Stimulated activated CD4-positive, alpha-beta T cell treated with anti-CD3 and anti-CD28 coated beads, Interleukin-12 subunit alpha, Interleukin-12 subunit beta, amount 100 ng/mL, for 48 hours (primary cell): Measurements from ENCODE around the gene IFRD2.
"Not testable (repeated sequence)": the region's sequence is repeated elsewhere in the genome, so short reads cannot be mapped to it uniquely, and the experiment has no call there.

ENCODE experiments used
- DNase-seq, 3 donors: peaks; one replicate each; pipeline ENCODE4 v3.0.0-alpha.2; 2020; ENCODE audit warnings: low read depth in 2 of 3, low spot score in 1 of 3

The IFRD2 gene

DNA sequence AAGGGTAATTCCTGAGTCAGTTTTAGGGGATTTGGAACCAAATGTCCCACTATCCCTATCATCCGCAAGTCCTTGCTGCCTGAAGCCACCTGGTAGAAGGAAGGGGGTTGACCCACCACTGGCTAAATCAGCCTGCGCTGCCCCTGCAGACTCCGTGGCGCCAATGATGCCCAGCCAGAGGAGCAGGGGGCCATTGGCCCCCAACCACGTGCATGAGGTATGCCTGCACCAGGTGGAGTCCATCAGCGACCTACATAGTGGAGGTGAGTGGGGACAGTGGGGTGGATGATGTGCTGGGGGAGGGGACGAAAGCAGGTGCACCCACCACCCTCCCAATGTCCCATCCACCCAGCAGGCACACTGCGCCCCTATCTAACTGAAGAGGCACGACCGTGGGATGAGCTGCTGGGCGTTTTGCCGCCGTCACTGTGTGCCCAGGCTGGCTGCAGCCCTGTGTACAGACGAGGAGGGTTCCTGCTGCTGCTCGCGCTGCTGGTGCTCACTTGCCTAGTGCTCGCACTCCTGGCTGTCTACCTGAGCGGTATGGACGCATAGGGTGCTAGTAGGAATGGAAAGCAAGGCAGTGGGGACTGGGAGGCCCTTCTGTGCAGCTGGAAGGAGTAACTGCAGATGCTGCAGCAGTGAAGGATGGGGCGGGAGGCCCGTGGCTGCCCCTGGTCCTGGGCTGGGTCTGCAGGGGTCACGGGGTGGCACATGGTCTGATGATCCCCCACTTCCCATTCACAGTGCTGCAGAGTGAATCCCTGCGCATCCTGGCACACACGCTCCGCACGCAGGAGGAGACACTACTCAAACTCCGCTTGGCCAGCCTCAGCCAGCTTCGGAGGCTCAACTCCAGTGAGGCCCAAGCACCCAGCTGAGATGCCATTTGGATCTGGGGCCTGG, 5.7 kb downstream of the IFRD2 start:
- DNase-seq = no peak

DNA sequence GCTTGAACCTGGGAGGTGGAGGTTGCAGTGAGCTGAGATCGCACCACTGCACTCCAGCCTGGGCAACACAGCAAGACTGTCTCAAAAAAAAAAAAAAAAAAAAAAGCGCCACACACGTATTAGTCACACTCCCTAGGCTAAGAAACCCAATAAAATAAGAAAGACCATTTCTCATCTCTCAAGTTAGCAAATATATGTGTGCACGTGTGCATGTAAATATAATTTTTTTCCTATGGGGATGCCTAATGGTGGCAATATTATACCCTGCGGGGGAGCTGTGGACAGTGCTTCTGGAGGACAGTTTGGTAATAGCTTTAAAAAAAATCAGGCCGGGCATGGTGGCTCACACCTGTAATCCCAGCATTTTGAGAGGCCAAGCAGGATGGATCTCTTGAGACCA, 8.1 kb downstream of the IFRD2 start:
- not testable (repeated sequence) for DNase-seq

DNA sequence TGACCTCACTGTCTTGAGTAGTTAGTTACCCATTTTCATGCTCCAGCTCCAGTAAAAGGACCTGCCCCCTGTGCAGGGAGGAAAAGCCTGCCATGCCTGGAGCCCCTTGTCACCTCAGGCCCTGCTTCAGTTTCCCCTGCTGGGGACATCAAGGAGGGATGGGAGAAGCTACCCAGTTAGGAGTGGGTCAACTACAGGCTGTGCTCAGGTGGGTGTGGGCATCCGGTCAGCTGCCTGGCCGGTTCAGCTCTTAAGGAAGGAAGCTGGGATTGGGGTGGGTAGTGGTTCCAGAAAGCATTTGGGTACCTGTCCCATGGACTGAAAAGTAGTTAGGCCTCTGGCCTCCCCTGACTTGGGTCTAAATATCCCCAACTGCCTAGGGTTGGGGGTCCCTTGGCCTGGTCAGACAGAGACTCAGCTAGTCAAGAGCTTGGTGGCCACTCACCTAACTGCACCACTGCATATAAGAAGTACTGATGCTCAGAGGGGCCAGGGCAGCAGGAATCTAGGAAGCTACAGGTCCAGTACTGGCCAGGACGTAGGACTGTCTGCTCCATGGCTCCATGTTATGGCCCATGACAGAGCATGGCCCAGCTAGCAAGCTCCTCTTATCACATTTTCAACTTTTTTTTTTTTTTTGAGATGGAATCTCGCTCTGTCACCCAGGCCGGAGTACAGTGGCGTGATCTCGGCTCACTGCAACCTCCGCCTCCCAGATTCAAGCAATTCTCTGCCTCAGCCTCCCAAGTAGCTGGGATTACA, 12.8 kb downstream of the IFRD2 start:
- DNase-seq = no peak

DNA sequence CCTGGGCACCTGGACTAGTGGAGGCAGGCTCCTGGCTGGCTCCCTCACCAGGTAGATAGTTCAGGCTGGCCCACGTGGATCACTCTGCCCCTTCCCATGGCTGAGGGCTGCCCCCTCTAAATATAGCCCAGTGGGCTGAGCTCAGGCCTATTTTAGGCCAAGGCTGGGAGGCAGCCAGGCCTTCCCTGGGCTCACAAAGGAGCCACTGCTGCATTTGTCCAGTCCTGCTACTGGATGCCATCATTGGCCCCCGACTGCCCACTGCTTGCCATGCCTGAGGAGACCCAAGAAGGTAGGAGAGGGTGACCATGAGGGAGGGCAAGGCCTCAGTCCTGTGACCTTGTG, 13.4 kb downstream of the IFRD2 start, which contains the start of gene LSMEM2:
Gene LSMEM2, plus strand, starts transcription at position 208 of the 345 bp plus-strand sequence. Its CDS starts 27 bp downstream, at position 235.
- DNase-seq = no peak

DNA sequence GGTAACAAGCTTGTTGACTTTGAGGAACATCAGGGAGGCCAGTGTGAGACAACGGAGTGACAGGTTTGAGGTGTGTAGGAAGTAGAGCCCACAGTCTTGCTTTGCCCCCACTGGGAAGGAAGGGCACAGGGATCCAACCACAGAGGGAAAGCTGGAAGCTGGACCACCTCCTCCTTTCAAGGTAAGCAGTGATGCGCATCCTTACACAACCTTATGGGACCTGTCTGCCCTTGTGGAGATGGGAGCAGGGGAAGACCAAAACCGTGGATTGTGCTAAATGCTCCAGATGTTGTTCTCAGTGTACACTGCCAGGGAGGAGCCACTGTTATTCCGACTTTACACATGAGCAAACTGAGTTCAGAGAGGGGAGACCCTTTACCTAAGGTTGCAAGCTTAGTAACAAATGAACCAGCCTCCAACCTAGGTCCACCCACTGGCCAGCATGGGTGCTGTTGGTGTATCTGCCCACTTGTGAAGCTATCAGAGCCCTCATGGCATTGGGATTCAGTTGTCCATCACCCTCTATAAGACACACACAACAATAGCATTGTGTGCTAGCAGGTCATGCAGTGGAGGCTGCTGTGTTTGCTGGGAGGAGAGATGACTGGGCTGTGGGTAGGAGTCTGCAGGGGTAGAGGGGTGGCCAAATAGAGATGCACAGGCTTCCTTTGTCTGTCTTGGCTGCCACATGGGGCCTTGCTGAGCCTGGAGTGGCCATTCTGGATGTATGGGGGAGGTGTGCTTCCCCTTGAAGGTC, 13.9 kb downstream of the IFRD2 start:
- no peak for DNase-seq

DNA sequence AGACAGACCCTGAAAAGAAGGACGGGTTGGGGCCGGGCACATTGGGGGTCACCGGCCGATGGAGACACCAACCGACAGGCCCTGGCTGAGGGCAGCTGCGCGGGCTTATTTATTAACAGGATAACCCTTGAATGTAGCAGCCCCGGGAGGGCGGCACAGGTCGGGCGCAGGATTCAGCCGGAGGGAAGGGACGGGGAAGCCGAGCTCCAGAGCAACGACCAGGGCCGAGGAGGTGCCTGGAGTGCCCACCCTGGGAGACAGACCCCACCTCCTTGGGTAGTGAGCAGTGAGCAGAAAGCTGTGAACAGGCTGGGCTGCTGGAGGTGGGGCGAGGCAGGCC, 15.5 kb downstream of the IFRD2 start:
- no peak for DNase-seq

DNA sequence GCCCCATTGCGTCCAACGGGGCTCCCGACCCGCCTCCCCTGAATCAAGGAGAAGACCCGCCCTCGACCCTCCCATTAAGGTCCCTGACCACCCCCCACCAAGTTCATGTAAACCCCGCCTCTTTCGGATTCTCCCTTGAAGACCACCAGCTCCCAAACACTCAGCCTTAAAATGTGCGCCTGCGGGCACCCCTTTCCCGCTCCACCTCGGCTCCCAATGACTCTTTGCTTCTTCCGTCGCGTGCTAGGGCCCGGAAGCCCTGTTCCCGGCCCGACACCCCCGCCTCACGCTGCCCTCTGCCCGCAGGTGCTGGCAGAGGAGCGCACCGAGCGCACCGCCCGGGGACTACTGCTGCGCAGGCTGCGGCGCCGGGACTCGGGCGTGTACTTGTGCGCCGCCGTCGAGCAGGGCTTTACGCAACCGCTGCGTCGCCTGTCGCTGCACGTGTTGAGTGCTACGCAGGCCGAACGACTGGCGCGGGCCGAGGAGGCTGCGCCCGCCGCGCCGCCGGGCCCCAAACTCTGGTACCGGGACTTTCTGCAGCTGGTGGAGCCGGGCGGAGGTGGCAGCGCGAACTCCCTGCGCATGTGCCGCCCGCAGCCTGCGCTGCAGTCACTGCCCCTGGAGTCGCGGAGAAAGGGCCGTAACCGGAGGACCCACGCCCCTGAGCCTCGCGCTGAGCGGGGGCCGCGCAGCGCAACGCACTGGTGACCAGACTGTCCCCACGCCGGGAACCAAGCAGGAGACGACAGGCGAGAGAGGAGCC, 16.1 kb downstream of the IFRD2 start:
- no peak for DNase-seq

DNA sequence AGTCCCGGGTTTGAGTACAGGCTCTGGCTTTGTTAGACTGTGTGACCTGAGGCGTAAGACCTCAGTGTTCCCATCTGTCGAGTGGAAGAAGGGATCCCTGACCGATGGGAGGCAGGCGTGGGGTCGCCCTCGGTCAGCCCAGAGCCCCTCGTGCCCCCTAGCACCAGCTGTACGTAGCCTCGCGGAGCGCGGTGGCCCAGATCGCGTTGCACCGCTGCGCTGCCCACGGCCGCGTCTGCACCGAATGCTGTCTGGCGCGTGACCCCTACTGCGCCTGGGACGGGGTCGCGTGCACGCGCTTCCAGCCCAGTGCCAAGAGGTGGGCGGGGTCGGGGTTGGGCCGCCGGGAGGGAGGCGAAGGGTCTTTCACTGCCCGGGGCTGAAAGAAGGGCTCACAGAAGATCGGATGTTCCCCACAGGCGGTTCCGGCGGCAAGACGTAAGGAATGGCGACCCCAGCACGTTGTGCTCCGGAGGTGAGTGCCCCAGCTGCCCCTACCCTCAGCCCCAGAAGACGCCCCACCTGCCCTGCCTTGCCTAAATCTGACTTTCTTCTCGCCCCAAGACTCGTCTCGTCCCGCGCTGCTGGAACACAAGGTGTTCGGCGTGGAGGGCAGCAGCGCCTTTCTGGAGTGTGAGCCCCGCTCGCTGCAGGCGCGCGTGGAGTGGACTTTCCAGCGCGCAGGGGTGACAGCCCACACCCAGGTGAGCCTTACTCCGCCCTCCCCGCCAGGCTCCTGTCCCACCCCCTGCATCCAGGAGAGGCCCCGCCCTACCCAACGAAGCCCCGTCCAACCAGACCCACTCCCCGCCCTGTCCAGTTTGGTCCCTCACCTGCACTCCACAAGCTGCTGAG, 16.9 kb downstream of the IFRD2 start:
- DNase-seq = no peak

DNA sequence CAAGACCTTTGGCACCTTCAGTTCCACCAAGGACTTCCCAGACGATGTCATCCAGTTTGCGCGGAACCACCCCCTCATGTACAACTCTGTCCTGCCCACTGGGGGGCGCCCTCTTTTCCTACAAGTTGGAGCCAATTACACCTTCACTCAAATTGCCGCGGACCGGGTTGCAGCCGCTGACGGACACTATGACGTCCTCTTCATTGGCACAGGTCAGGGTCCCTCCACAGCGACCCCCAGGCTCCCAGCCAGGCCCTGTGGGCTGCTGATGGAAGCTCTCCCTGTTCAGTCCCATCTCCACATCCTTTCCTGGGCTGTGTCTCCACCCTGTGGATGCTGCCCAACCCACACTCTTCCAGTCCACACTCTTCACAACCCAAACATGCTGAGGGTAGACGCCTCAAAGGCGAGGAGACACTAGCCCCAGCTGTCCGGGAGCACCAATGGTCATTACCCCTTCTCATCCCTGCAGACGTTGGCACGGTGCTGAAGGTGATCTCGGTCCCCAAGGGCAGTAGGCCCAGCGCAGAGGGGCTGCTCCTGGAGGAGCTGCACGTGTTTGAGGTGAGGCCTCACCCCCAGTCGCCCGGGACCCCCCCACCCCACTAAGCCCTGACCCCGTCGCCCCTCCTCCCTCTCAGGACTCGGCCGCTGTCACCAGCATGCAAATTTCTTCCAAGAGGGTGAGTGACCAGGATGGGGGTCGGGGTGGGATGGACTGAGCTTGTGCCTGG, 17.7 kb downstream of the IFRD2 start:
- DNase-seq = peak; percentile 67 to 72 (median 70)

DNA sequence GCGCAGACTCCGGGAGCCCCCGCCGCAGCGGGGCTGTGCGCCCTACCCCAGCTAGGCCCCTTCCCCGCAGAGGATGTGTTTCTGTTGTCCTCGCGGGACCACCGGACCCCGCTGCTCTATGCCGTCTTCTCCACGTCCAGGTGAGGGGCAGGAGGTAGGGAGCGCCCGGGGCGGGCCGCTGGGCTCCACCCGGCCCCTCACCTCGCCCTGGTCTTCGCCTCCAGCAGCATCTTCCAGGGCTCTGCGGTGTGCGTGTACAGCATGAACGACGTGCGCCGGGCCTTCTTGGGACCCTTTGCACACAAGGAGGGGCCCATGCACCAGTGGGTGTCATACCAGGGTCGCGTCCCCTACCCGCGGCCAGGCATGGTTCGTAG, 18.6 kb downstream of the IFRD2 start:
- no peak for DNase-seq

DNA sequence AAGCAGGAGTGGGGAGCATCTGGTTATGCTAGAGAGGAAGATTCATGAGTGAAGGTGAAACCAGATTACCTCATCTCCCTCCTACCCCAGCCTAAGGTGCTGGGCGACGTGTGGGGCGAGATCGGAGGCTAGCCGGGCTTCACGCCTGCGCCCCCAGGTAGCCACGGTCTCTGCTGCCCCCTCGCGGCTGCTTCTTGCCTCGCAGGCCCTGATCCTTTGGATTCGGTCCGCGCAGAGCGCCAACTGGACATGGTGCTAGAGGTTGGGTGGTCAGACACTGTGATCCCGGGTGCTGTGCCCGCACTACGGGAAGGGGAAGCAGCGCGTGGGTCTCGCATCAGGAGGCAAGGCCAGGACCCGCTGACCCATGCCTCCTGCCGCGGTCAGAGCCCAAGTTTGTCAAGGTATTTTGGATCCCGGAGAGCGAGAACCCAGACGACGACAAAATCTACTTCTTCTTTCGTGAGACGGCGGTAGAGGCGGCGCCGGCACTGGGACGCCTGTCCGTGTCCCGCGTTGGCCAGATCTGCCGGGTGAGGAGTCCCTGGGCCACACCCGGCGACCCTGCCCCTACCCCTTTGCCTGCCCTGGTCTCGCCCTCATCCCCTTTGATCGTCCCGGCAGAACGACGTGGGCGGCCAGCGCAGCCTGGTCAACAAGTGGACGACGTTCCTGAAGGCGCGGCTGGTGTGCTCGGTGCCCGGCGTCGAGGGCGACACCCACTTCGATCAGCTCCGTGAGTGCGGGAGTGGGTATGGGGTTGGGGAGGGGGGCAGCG, 19.1 kb downstream of the IFRD2 start:
- DNase-seq = peak; percentile 82 to 96 (median 86)

DNA sequence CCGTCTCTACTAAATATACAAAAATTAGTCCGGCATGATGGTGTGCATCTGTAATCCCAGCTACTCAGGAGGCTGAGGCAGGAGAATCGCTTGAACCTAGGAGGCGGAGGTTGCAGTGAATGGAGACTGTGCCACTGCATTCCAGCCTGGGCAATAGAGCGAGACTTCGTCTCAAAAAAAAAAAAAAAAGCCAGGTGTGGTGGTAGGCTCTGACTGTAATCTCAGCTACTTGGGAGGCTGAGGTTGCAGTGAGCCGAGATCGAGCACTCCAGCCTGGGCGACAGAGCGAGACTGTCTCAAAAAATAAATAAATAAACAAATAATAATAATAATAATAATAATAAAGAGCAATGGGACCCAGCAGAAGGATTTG, 19.7 kb downstream of the IFRD2 start:
- DNase-seq = not testable (repeated sequence)

DNA sequence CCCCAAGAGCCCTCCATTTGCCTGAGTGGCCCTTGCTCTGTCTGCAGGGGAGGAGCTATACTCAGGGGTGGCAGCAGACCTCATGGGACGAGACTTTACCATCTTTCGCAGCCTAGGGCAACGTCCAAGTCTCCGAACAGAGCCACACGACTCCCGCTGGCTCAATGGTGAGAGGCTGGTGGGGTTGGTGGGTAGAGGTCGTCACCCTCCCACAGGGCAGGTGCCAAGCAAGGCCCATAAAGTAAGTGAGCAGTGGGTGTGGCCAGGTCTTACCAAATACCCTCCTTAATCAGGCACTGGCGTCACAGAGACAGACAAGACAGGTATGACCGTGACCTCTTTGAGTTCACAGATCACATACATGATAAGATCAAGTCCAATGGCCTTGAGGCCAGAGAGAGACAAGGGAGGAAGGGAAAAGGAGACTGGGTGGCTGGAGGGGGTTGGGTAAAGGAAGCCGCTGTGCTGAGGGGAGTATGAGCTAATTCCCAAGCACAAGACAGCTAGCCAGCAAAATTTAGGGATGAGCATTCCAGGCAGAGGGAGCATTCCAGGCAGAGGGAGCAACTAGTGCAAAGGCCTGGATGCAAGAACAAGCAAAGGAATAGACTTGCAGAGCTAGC, 20.8 kb downstream of the IFRD2 start:
- DNase-seq = no peak

DNA sequence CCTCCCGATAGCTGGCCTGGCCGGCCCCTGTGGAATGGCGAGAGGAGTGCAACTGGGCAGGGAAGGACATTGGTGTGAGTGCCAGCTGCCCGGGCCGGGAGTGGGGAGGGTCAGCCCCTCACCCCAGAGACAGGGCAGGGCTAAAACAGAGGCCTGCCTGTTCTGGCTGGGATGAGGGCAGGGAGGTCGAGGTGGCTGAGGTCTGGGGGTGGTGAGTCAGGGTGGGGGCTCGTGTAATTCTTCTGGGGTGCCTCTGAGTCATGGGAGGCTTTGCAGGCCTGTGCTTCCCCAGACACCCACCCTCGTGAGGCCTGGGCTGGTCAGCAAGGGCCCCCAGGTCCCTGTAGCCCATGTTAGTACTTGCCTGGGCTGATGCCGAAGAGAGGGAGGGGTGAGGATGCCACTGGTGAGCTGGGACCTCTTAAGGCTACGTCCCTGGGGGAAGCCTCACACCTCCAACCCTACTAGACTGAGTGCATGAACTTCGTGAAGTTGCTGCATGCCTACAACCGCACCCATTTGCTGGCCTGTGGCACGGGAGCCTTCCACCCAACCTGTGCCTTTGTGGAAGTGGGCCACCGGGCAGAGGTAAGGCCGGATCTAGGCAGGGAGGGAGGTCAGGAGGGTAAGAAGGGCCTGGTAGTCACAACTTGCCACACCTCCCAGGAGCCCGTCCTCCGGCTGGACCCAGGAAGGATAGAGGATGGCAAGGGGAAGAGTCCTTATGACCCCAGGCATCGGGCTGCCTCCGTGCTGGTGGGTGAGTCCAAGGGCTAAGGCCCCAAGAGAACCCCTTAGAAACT, 21.6 kb downstream of the IFRD2 start:
- DNase-seq = no peak

DNA sequence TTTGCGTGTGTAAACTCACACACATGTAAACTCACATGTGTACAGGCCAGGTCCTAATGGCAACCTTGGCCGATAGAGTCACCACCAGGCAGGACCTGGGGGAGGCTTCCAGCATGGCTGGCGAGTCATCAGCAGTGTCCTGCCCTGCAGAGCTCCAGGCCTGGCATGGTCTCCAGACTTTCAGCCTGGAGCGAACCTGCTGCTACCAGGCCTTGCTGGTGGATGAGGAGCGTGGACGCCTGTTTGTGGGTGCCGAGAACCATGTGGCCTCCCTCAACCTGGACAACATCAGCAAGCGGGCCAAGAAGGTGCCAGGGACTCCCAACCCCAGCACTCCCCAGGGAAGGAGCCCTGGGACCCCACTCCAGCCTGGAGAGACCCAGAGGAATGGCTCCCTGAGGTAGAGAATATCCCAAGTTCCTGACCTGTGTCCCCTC, 22.2 kb downstream of the IFRD2 start:
- DNase-seq = no peak

DNA sequence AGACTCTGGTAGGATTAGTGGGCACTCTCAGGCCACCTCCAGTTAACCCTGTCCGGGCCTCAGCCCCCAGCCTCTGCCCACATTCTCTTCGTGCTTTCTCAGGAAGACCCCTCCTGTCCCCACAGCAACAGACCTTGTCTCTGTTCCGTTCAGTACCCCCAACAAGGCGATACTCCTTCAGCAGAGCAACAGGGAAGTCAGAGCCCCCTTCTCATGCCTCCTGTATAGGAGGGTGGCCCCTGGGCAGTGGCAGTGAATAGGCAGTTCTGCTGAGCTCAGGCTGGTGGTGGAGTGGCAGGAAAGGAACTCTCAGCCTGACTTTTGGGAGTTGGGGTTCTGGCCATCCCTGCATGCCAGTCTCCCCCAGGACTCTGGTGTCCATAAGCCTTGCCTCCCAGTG, 22.8 kb downstream of the IFRD2 start:
- no peak for DNase-seq

DNA sequence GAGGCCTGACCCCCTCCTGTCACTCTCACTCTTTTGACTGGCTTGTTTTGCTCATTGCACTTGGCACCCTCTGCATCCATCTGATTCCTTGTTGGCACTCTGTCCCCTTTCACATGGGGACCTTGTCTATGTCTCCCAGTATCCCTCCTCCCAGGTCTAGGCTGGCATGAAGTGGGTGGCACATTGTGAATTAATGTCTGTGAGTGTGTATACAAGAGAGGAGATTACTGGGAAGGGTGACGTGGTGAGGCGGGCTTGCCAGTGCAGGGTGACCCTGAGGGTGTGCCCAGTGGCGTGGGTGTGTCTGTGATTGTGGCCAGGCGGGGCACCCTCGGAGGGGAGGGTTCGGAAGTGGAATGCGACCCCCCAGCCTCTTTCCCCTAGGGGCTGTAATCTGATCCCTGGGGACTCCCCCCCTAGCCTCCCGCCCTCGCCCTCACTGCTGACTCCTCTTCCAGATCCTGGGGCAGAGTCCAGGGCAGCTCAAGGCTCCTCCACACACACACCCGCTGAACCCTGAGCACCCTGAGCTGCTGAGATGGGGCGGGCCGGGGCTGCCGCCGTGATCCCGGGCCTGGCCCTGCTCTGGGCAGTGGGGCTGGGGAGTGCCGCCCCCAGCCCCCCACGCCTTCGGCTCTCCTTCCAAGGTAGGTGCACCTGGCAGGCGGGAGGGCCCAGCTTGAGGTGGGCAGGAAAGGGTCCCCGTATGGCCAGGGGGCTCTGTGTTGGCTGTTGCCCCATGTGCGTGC, 23.4 kb downstream of the IFRD2 start, which contains the start of gene SEMA3B:
Gene SEMA3B, plus strand, starts transcription at position 445 of the 749 bp plus-strand sequence. Its CDS starts 94 bp downstream, at position 539.
- no peak for DNase-seq
